Cardiac muscle cell (in vitro differentiated cells and primary cell): ENCODE measurements around the gene RNF183. TPM values are rescaled to one million over a fixed set of nuclear protein-coding genes. Genes with fewer than 3 reads are reported as not detected.

ENCODE experiments used
- DNase-seq, 2 donors: peaks; one replicate each; pipeline versions ENCODE4 v3.0.0 to v3.0.0-alpha.2; 2010 to 2017; ENCODE audit warnings: low read depth in 1 of 2, low spot score in 1 of 2
- H3K27ac ChIP-seq: fragments of 200-600 bp; sonication (generic); 2 replicates; pipeline ENCODE4 v1.5.1; 2016
- H3K27me3 ChIP-seq: fragments of 200-600 bp; sonication (generic); 2 replicates; pipeline ENCODE4 v1.6.0; 2016; ENCODE audit warnings: control low read depth
- H3K36me3 ChIP-seq: fragments of 200-600 bp; sonication (generic); 2 replicates; pipeline ENCODE4 v1.5.1; 2016; ENCODE audit warnings: control low read depth
- H3K4me1 ChIP-seq: fragments of 200-600 bp; sonication (generic); 2 replicates; pipeline ENCODE4 v1.8.1; 2017; ENCODE audit warnings: low read depth, mild to moderate bottlenecking, mixed run types
- H3K4me3 ChIP-seq: fragments of 200-600 bp; sonication (generic); 2 replicates; pipeline ENCODE4 v1.5.1; 2016; ENCODE audit warnings: mild to moderate bottlenecking
- H3K9me3 ChIP-seq: fragments of 200-600 bp; sonication (generic); 2 replicates; pipeline ENCODE4 v1.5.1; 2017; ENCODE audit warnings: low read depth, mild to moderate bottlenecking, control low read depth
- polyA plus RNA-seq: library from polyadenylated mRNA; unstranded; fragments of >200 nt; fragmentation: Nextera tagmentation; extraction: Ambion mirVana; gene quantifications from 2 replicates; pipeline ENCODE4 v1.2.1, GENCODE V29; 2016
- total RNA-seq: library from RNA; depleted of rRNA; stranded (reverse); fragments of >200 nt; gene quantifications from 2 replicates; pipeline ENCODE4 v1.2.3, GENCODE V29; 2016
- TF ChIP-seq, protein P1 (sequence below): IDR thresholded peaks from 2 replicates; pipeline ENCODE4 v1.5.1; 2012; ENCODE audit warnings: low read depth, mild to moderate bottlenecking, low read length

Gene RNF183
- total and polyA plus RNA-seq, 2 experiments from 2014 or later: 0.06 to 0.40 TPM

DNA sequence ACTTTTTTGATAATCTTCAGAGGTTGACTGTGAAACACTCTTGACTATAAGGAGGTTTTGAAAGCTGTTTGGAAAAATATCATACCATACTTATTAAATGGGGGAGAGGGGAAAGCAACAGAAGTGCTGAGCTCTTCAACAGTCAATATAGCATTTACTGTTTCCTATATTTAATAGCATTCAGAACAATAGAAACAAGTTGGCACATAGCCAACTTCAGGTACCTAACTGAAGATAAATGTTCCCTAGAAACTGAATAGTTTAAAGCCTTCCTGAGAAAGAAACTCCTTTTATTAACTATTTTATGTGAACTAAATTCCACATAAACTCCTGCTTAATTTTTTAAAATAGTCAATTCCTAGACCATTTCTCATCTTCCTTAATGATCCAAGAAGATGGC is 55.5 kb downstream of the RNF183 start:
- H3K4me1 ChIP-seq: no peaks in the 10 kb centered on the region
- no peak overlapping the region for H3K4me3 ChIP-seq
- TF ChIP-seq, protein P1, sequence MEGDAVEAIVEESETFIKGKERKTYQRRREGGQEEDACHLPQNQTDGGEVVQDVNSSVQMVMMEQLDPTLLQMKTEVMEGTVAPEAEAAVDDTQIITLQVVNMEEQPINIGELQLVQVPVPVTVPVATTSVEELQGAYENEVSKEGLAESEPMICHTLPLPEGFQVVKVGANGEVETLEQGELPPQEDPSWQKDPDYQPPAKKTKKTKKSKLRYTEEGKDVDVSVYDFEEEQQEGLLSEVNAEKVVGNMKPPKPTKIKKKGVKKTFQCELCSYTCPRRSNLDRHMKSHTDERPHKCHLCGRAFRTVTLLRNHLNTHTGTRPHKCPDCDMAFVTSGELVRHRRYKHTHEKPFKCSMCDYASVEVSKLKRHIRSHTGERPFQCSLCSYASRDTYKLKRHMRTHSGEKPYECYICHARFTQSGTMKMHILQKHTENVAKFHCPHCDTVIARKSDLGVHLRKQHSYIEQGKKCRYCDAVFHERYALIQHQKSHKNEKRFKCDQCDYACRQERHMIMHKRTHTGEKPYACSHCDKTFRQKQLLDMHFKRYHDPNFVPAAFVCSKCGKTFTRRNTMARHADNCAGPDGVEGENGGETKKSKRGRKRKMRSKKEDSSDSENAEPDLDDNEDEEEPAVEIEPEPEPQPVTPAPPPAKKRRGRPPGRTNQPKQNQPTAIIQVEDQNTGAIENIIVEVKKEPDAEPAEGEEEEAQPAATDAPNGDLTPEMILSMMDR: no peak

More for the DNA sequence above, 55.5 kb downstream of the RNF183 start:
- Histone ChIP-seq H3K27me3 (no peaks in the 10 kb centered on the region), H3K27ac (no peak overlapping the region), H3K36me3 (no peaks in the 10 kb centered on the region), H3K9me3 (no peaks in the 10 kb centered on the region)
- no peak for DNase-seq

Other genes with a start within 250 kb of the RNF183 start
- gene ZFP37, start 246.7 kb downstream of the RNF183 start, total RNA-seq: 2.2 and 3.8 TPM in 2 replicates
- gene ZFP37, start 246.7 kb downstream of the RNF183 start, polyA plus RNA-seq: 2.2 and 3.2 TPM in 2 replicates
- 2.7 and 4.6 TPM in 2 replicates for gene SLC31A2, start 152.4 kb downstream of the RNF183 start, total RNA-seq
- 2.9 and 4.1 TPM in 2 replicates for gene SLC31A2, start 152.4 kb downstream of the RNF183 start, polyA plus RNA-seq
- 17.6 and 20.6 TPM in 2 replicates for gene FKBP15, start 82.1 kb downstream of the RNF183 start, total RNA-seq
- 10.9 and 15.7 TPM in 2 replicates for gene FKBP15, start 82.1 kb downstream of the RNF183 start, polyA plus RNA-seq
- gene SLC31A1, start 81.8 kb downstream of the RNF183 start, total RNA-seq: 19.7 and 26.6 TPM in 2 replicates
- 27.8 and 32.6 TPM in 2 replicates for gene SLC31A1, start 81.8 kb downstream of the RNF183 start, polyA plus RNA-seq
- 29.7 and 33.9 TPM in 2 replicates for gene CDC26, start 27.8 kb downstream of the RNF183 start, total RNA-seq
- 50.0 and 60.7 TPM in 2 replicates for gene CDC26, start 27.8 kb downstream of the RNF183 start, polyA plus RNA-seq
- gene PRPF4, start 27.7 kb downstream of the RNF183 start, total RNA-seq: 20.6 and 21.1 TPM in 2 replicates
- gene PRPF4, start 27.7 kb downstream of the RNF183 start, polyA plus RNA-seq: 26.7 and 30.6 TPM in 2 replicates
- 2.2 and 4.1 TPM in 2 replicates for gene WDR31, start 36.9 kb upstream of the RNF183 start, total RNA-seq
- 5.4 and 8.8 TPM in 2 replicates for gene WDR31, start 36.9 kb upstream of the RNF183 start, polyA plus RNA-seq
- gene BSPRY, start 46.2 kb upstream of the RNF183 start, total RNA-seq: 0.32 and 1.2 TPM in 2 replicates
- 0.93 and 2.1 TPM in 2 replicates for gene BSPRY, start 46.2 kb upstream of the RNF183 start, polyA plus RNA-seq
- gene HDHD3, start 73.6 kb upstream of the RNF183 start, total RNA-seq: 44.6 and 45.5 TPM in 2 replicates
- 28.4 and 32.1 TPM in 2 replicates for gene HDHD3, start 73.6 kb upstream of the RNF183 start, polyA plus RNA-seq
- gene ALAD, start 97.9 kb upstream of the RNF183 start, total RNA-seq: 16.6 and 19.1 TPM in 2 replicates
- gene ALAD, start 97.9 kb upstream of the RNF183 start, polyA plus RNA-seq: 17.3 and 20.3 TPM in 2 replicates
- 36.5 TPM in 2 replicates for gene POLE3, start 107.3 kb upstream of the RNF183 start, total RNA-seq
- 45.5 and 54.0 TPM in 2 replicates for gene POLE3, start 107.3 kb upstream of the RNF183 start, polyA plus RNA-seq
- 0.42 and 2.3 TPM in 2 replicates for gene C9orf43, start 107.4 kb upstream of the RNF183 start, total RNA-seq
- gene C9orf43, start 107.4 kb upstream of the RNF183 start, polyA plus RNA-seq: 1.4 TPM in 1 of 2 replicates, not detected in the other
- gene RGS3, start 160.4 kb upstream of the RNF183 start, total RNA-seq: 102 and 126 TPM in 2 replicates
- gene RGS3, start 160.4 kb upstream of the RNF183 start, polyA plus RNA-seq: 94.7 and 94.9 TPM in 2 replicates